Measurements from ENCODE around the gene SLC10A3. TPM values are rescaled to one million over a fixed set of nuclear protein-coding genes. Genes with fewer than 3 reads are reported as not detected.

Gene SLC10A3
- total and polyA plus RNA-seq, 2 donors (not counting 1 experiment from before 2014, with no cell fraction given), result 17.9 to 36.9 TPM

DNA sequence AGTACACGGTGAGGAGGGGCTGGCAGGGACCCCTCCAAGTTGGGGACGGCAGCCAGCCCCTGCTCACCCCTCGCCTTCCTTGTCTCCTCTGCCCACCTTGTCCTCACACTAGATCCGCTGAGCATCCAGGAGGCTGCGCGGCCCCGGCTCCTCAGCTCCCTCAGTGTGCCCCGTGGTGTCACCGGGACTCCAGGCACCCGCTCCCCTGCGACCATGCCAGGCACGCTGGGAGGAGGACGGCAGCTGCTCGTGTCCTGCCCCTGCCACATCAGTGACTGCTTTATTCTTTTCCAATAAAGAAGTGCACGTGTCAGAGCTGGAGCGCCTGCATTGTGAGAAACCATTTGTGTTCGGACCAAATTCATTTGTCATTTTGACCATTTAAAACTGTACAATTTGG, 40.1 kb downstream of the SLC10A3 start:
- no peaks in the 10 kb centered on the region for H3K9me3 ChIP-seq (ENCODE audit: control extremely low read depth in 1 of 3, control insufficient read depth in 2 of 3, insufficient read depth in 1 of 3, low read length in 2 of 3)
- no peaks in the 10 kb centered on the region for H4K20me1 ChIP-seq (ENCODE audit: control insufficient read depth, insufficient read depth, low read length, poor library complexity, severe bottlenecking)
- Mint-ChIP-seq H3K4me3 (no peak overlapping the region), H3K9me3 (ENCODE audit: insufficient read depth) (no peaks in the 10 kb centered on the region), H3K27me3 (no peaks in the 10 kb centered on the region), H3K27ac (no peak overlapping the region), H3K4me1 (no peaks in the 10 kb centered on the region)
- no peak overlapping the region for H3K27ac ChIP-seq (ENCODE audit: low read length in 2 of 2)
- DNase-seq (no peak), ATAC-seq (ENCODE audit: low read depth) (no peak)
- no peak overlapping the region for H3K9ac ChIP-seq (ENCODE audit: low read length)
- no peak overlapping the region for H3K4me3 ChIP-seq (ENCODE audit: control extremely low read depth in 1 of 5, extremely low read depth in 1 of 5, insufficient read depth in 1 of 5, low read depth in 2 of 5, low read length in 4 of 5)
- H3K4me2 ChIP-seq (replicated peaks; ENCODE audit: low read depth, low read length, poor library complexity, severe bottlenecking), result no peak overlapping the region
- no peaks in the 10 kb centered on the region for H3K27me3 ChIP-seq (replicated peaks in 1 of 4; ENCODE audit: control extremely low read depth in 1 of 4, control insufficient read depth in 3 of 4, insufficient read depth in 4 of 4, low read length in 3 of 4)
- intact Hi-C loops (cut with micrococcal nuclease), result no loop called here
- H3K36me3 ChIP-seq (replicated peaks in 1 of 2; ENCODE audit: control extremely low read depth in 1 of 2, control insufficient read depth in 1 of 2, extremely low read depth in 1 of 2, insufficient read depth in 2 of 2, low read length in 1 of 2), result peaks cover 0 to 6% of the 10 kb centered on the region in 2 experiments
- no peaks in the 10 kb centered on the region for H3K79me2 ChIP-seq (ENCODE audit: control insufficient read depth, insufficient read depth, low read length)
- H2AFZ ChIP-seq (ENCODE audit: insufficient read depth, low read depth, low read length, poor library complexity, severe bottlenecking), result no peak overlapping the region
- CTCF ChIA-PET, result no interaction called here
- 100% methylated on average over 6 of the region's 17 CpGs for WGBS (ENCODE audit: insufficient coverage)
- H3K4me1 ChIP-seq (ENCODE audit: control insufficient read depth in 2 of 2, insufficient read depth in 2 of 2, low read length in 2 of 2), result peaks cover 0 to 2% of the 10 kb centered on the region in 2 donors
- POLR2A ChIA-PET, result interaction anchor here (0.7 kb wide), 1 partner anchor 46 kb away, joined by 4 read pairs; no protein-coding TSS in a partner anchor
- TF ChIP-seq, protein P1, sequence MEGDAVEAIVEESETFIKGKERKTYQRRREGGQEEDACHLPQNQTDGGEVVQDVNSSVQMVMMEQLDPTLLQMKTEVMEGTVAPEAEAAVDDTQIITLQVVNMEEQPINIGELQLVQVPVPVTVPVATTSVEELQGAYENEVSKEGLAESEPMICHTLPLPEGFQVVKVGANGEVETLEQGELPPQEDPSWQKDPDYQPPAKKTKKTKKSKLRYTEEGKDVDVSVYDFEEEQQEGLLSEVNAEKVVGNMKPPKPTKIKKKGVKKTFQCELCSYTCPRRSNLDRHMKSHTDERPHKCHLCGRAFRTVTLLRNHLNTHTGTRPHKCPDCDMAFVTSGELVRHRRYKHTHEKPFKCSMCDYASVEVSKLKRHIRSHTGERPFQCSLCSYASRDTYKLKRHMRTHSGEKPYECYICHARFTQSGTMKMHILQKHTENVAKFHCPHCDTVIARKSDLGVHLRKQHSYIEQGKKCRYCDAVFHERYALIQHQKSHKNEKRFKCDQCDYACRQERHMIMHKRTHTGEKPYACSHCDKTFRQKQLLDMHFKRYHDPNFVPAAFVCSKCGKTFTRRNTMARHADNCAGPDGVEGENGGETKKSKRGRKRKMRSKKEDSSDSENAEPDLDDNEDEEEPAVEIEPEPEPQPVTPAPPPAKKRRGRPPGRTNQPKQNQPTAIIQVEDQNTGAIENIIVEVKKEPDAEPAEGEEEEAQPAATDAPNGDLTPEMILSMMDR (IDR thresholded peaks at IDR 0.05), result no peak
- no peak for TF ChIP-seq EZH2 (IDR thresholded peaks at IDR 0.05; ENCODE audit: borderline replicate concordance, insufficient read depth, low read depth, low read length, poor library complexity, severe bottlenecking)

DNA sequence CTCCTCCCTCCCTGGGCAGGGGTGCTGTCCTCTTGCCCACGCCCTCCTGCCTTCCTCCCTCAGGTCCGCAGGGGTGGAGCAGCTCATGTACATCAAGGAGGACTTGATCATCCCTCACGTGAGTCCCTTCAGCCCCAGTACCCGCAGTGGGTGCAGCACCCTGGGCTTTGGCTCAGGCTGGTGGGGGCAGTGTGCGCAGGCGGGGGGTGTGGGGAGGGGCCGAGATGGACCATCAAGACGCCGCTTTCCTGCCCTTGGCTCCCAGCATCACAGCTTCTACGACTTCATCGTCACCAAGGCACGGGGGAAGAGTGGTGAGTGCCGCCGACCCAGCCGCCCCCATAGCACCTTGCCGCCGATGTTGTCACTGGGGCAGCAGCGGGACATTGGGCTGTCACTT, 40.8 kb downstream of the SLC10A3 start:
- no peak overlapping the region for H3K4me2 ChIP-seq (replicated peaks; ENCODE audit: low read depth, low read length, poor library complexity, severe bottlenecking)
- H3K9me3 ChIP-seq (ENCODE audit: control extremely low read depth in 1 of 3, control insufficient read depth in 2 of 3, insufficient read depth in 1 of 3, low read length in 2 of 3), result no peaks in the 10 kb centered on the region
- H3K27me3 Mint-ChIP-seq, result no peaks in the 10 kb centered on the region
- no peak overlapping the region for H3K4me3 ChIP-seq (ENCODE audit: control extremely low read depth in 1 of 5, extremely low read depth in 1 of 5, insufficient read depth in 1 of 5, low read depth in 2 of 5, low read length in 4 of 5)
- no peak overlapping the region for H3K27ac ChIP-seq (ENCODE audit: low read length in 2 of 2)
- no peak overlapping the region for H3K4me3 Mint-ChIP-seq
- ATAC-seq (ENCODE audit: low read depth) (no peak), DNase-seq (no peak)
- H3K36me3 ChIP-seq (replicated peaks in 1 of 2; ENCODE audit: control extremely low read depth in 1 of 2, control insufficient read depth in 1 of 2, extremely low read depth in 1 of 2, insufficient read depth in 2 of 2, low read length in 1 of 2), result peaks cover 0 to 7% of the 10 kb centered on the region in 2 experiments
- no peaks in the 10 kb centered on the region for H3K4me1 Mint-ChIP-seq
- H4K20me1 ChIP-seq (ENCODE audit: control insufficient read depth, insufficient read depth, low read length, poor library complexity, severe bottlenecking), result no peaks in the 10 kb centered on the region
- peaks cover 5 to 9% of the 10 kb centered on the region in 2 donors for H3K4me1 ChIP-seq (ENCODE audit: control insufficient read depth in 2 of 2, insufficient read depth in 2 of 2, low read length in 2 of 2)
- H3K9ac ChIP-seq (ENCODE audit: low read length), result no peak overlapping the region
- POLR2A ChIA-PET, result no interaction called here
- 95% methylated on average over 4 of the region's 18 CpGs for WGBS (ENCODE audit: insufficient coverage)
- H3K27me3 ChIP-seq (replicated peaks in 1 of 4; ENCODE audit: control extremely low read depth in 1 of 4, control insufficient read depth in 3 of 4, insufficient read depth in 4 of 4, low read length in 3 of 4), result no peaks in the 10 kb centered on the region
- H3K79me2 ChIP-seq (ENCODE audit: control insufficient read depth, insufficient read depth, low read length), result peaks cover 5% of the 10 kb centered on the region
- H2AFZ ChIP-seq (ENCODE audit: insufficient read depth, low read depth, low read length, poor library complexity, severe bottlenecking), result no peak overlapping the region
- H3K27ac Mint-ChIP-seq, result no peak overlapping the region
- intact Hi-C loops (cut with micrococcal nuclease), result no loop called here
- TF ChIP-seq, protein P1 (IDR thresholded peaks at IDR 0.05), result no peak
- TF ChIP-seq EZH2 (IDR thresholded peaks at IDR 0.05; ENCODE audit: borderline replicate concordance, insufficient read depth, low read depth, low read length, poor library complexity, severe bottlenecking), result no peak
- CTCF ChIA-PET, result no interaction called here
- no peaks in the 10 kb centered on the region for H3K9me3 Mint-ChIP-seq (ENCODE audit: insufficient read depth)

Measured in B cell (primary cell).